NCI-H460 (cell line): ENCODE results near the gene FAM98C. TPM values are rescaled to one million over a fixed set of nuclear protein-coding genes. Genes with fewer than 3 reads are reported as not detected.

Source experiments
- DNase-seq: peaks from one replicate; pipeline ENCODE4 v3.0.0-alpha.2; 2016; ENCODE audit warnings: low read depth; ENCODE audit errors: extremely low read depth
- total RNA-seq: library from RNA; depleted of rRNA; stranded (reverse); fragments of >200 nt; shearing (Covaris generic); gene quantifications from 2 replicates; pipeline ENCODE4 v1.2.3, GENCODE V29; 2014

Gene FAM98C
- total RNA-seq, 1 experiment from 2014 or later, result 12.1 TPM

DNA sequence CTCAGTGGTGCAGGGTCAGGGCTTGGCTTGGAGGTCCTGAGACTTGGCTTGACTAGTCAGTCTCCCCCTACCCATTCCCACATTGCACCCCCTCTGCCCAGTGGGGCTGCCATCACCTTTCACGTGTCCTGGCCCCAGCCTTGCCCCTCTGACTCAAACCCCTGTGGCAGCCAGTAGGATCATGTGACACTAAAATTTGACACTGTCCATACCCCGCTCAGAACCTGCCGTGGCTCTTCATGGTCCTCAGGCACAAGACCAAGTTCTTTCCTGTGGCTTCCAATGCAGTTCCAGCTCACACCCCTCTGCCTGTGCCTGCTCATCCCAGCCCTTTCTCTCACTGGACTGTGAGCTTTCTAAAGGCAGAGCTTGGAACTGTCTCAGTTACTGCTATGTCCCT, 26.3 kb upstream of the FAM98C start:
- DNase-seq, result no peak

DNA sequence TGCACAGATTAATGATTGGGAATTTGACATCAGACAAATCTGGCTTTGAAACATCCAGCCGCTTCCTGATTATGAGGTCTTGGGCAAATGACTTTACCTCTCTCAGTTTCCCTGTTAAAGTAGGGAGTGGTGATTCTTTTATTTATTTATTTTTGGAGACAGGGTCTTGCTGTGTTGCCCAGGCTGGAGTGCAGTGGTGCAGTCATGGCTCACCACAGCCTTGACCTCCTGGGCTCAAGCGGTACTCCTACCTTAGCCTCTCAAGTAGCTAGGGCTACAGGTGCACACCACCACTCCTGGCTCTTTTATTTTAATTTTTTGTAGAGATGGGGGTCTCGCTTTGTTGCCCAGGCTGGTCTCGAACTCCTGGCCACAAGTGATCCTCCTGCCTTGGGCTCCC, 25.8 kb upstream of the FAM98C start:
- DNase-seq, result no peak

- DNase-seq, result no peak
Measured at GRCh38 chr19:38378866-38379265, 24.0 kb upstream of the FAM98C start.

DNA sequence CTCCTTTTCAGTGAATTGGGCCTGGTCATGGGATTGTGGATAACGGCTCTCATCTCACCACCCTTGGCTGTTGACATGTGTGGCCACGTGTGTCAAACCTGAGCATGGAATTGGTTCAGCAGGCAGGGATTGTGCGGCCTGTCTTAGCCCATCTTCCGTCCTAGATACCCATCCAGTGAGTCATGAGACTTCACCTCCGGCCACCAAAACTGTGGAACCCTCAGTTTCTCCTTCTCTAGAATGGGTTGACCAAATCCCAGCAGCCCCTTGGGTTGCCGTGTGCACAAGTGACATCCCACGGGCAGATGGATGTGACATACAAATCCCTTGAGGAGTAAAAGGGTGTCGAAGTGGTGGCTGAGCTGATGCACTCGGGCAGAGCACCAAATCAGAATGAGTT, 21.8 kb upstream of the FAM98C start:
- no peak for DNase-seq

DNA sequence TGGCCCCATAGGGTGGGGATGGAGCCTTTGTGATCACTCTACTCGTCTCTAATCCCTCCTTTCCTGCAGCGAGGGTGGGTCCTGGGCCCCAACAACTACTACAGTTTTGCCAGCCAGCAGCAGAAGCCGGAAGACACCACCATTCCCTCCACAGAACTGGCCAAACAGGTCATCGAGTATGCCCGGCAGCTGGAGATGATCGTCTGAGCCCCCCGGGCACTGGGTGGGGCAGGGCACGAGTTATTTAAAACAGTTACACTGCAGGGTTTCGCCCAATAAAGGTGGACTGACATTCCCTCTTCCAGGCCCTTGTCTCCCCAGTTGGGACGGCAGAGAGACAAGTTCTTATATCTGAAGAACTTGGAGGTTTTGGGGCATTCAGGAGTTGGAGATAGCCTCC, 19.7 kb upstream of the FAM98C start:
- DNase-seq, result no peak

- no peak for DNase-seq
Measured at GRCh38 chr19:38383743-38384142, 19.1 kb upstream of the FAM98C start.

GRCh38 chr19:38384209-38385027, 18.5 kb upstream of the FAM98C start:
- peak; percentile 35 for DNase-seq

DNA sequence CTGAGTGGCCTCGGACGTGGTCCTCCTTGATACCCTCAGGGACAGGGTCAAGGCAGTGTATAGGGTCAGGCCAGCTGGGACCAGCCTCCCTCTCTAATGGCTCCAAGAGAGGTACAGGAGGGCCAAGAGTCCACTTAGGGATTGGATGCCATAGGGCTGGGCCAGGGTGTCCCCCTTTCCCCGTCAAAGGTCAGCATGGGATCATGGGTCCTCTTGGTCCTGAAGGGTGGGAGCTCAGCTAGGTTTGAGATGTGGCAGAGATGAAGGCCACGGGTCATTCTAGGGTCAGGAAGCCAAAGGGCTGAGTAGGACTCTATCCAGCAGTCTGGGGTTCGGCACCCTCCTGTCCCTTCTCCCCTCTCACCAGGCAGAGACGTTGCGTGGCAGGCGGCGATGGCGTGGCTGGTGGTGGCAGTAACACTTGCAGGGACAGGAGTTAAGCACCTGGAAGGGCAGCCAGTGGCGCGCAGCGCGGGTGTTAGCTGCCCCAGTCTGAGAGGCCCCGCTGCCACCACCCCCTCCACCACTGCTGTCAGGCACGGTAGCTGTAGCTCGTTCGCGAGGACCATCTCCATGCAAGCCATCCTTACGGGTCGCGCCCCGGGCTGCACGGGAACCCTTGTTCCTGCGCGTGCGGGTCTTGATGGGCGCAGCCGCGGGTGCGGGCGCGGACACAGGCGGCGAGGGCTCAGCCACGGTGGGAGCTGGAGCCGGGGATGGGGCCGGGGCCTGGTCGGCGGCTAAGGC, 17.7 kb upstream of the FAM98C start:
- DNase-seq, result no peak

DNA sequence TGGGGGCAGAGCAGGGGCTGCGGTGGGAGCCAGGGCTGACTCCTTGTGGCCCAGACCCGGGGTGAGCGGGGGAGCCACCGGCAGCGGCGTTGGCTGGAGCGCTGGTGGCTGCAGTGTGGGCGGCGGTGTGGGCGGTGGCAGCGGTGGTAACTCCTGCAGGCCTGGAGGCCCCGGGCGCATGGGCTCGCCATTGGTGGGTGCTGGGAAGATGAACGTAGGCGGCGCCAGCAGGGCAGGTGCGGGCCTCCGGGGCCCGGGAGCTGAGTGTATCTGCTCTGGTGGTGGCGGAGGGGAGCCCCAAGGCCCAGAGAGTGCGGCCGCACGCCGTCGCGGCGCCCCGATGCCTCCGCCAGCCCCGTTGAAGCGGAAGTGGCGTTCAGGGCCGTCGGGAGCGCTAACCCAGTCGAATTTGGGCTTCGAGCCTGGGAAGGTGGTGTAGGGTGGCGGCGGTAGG, 17.1 kb upstream of the FAM98C start:
- DNase-seq, result no peak

GRCh38 chr19:38386300-38386970, 16.5 kb upstream of the FAM98C start:
- no peak for DNase-seq

DNA sequence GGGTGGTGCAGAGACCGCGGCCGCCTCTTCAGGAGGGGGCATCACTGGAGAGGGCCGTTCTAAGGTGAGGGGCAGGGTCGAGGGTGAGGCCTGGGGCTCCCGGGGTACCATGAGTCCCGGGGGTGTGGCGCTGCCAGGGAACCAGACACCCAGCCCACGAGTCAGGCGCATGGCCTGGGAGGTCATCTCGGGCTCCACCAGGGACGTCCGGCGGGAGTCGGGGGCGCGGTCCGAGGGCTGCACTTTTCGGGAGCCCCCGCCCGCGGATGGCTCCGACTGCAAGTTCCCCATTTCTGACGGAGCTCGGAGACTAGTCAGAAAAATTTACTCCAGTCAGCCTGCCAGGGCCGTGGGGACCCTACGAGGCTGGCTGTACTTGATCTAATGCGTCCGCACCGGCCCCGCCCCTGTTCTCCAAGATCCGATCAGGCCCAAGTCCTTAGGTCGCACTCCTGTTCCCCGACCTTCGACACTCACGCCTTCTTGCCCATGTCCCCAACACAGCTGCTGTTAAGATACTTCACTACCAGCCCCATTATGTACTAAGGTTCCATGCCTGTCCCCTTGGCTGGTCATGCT, 15.8 kb upstream of the FAM98C start:
- DNase-seq, result no peak

DNA sequence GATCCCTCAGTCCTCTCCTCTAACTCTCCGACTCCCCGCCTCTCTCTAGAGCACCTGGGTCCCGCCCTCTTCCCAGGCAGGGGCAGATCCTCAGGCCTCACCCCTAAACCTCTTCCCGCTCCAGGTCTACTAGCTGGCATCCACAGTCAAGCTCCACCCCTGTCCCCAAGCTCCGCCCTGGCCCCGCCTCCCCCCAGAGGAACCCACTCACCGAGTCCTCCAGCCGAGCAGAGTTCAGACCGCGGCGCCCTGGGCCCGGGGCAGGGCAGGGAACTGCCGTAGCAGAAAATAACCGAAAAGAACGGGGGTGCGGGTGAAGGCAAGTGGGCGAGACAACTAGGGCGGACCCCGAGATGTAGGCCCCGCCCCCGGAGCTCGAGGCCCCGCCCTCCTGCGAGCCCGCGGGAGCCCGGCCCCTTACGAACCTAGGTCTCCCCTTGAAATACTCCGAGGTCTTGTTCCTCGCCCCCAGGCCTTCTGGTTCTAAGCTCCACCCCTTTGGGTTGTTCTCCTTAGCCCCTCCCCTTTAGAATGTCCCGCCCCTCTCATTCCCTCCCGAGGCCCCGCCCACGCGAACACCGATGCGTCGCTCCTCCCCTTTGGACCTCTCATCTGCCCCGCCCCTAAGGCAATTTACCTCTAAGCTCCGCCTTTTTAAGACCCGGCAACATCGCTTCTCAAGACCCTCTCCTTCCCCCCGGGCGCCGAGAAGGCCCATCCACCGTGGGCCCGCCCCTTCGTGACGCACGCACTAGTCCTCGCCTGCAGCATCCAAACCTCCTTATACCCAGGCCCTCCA, 15.1 kb upstream of the FAM98C start, which contains the start of gene GGN:
Gene GGN, minus strand, starts transcription at position 485 of the 799 bp plus-strand sequence. CDS start 773 bp downstream, outside the sequence.
- peak; percentile 69 for DNase-seq

- DNase-seq, result no peak
Measured at GRCh38 chr19:38388349-38389100, 14.4 kb upstream of the FAM98C start, which contains the start of gene SPRED3. Gene SPRED3 (plus strand): TSS chr19:38388697. CDS start chr19:38390303, 1,606 bp downstream.

DNA sequence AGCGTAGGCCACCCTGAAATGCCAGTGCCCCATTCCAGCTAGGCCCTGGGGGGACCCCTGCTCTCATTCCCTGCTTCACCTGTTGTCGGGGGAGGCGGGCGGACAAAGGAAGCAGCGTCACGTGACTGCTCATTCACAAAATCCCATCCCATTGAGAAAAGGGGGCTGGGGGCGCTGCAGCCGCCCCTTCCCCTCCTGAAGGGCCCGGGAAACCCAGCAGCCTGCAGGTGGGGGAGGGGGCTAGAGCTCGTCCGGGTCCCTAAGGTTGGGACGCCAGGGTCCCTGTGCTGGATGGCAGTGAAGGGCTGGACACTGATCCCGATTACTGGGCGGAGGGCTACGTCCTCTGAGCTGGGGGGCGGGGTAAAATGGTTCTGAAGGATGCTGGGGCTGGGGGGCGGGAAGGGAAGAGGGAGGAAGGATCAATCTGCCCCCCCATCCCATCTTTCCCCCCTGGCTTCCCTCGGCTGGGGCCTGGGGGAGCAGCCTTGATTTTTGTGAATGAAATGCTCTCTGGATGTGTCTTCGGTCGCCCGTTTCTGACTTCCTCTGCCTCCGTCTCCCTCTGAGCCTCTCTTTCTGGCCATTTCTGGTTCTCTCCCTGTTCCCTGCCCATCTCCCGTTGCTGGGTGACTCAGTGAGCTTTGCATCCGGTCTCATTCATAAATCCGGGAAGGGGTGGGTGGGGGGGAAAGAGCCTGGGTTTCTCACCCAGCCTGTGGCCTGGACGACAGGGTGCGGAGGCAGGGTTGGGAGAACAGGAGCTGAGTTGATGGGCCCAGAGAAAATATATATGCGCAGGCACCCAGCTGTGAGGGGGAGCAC, 13.6 kb upstream of the FAM98C start:
- no peak for DNase-seq

DNA sequence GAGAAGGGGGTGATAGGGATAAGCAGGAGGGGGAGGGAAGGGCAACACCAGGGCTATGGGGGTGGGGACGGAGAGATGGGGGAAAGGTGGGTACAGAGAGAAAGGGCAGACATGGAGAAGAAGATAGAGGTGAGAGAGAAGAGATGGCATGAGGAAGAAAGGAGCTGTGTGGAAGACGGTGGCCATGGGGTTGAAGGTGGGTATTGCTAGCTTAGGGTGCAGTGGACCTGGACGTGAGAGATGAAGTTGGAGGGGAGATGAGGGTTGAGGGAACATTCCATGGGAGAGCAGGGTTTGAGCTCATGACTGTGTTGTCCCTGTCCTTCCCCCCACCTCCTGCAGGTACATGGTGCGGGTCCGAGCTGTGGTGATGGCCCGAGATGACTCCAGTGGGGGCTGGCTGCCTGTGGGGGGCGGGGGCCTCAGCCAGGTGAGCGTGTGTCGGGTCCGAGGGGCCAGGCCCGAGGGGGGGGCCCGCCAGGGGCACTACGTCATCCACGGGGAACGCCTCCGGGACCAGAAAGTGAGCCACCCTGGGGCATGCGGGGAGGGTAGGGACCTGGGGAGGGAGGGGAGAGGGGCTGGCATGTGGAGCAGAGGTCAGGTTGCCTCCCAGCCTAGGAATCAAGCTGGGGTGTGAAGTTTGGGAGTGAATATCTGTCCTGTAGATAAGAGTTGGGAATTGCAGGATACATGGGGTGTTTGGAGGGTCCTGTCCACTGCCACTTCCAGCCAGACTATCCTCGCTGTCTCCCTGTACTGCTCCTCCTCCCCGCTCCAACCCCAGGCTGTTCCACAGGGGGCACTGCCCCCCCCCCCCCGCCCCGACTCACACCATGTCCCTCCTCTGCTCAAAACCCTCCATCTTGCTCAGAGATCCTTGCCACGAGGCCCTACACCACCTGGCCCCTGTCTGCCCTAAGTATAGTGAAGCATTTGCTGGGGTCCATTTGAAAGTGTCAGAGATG, 12.7 kb upstream of the FAM98C start:
- DNase-seq, result no peak

- no peak for DNase-seq
Measured at GRCh38 chr19:38391911-38392464, 10.9 kb upstream of the FAM98C start.
